Left lobe of liver (tissue), 2 donors: ENCODE data around the gene MELTF. TPM values are rescaled to one million over a fixed set of nuclear protein-coding genes. Genes with fewer than 3 reads are reported as not detected.
A peak's percentile ranks its signal among the peaks of the same experiment; 100 is the strongest.

Experiments
- ATAC-seq: fragments of 200-7000 bp; cut with Tn5 transposase; one replicate; pipeline ENCODE4 v1.9.1; 2020; ENCODE audit warnings: mild to moderate bottlenecking, moderate library complexity
- DNase-seq: peaks from one replicate; pipeline ENCODE4 v3.0.0-alpha.2; 2020; ENCODE audit warnings: low spot score
- total RNA-seq: library from RNA; stranded (reverse); gene quantifications from one replicate; pipeline ENCODE4 v1.2.1, GENCODE V29; 2021
- donor health status: DM: no; HTN: no; CAD: no; lungs with moderate emphysema.
- donor health status: DM: no; HTN: yes; CAD: no.

The MELTF gene
- total RNA-seq, 1 donor from 2014 or later = 0.70 TPM

- no peak for ATAC-seq
- DNase-seq = no peak
Measured at GRCh38 chr3:197011780-197012539, 17.7 kb downstream of the MELTF start.

DNA sequence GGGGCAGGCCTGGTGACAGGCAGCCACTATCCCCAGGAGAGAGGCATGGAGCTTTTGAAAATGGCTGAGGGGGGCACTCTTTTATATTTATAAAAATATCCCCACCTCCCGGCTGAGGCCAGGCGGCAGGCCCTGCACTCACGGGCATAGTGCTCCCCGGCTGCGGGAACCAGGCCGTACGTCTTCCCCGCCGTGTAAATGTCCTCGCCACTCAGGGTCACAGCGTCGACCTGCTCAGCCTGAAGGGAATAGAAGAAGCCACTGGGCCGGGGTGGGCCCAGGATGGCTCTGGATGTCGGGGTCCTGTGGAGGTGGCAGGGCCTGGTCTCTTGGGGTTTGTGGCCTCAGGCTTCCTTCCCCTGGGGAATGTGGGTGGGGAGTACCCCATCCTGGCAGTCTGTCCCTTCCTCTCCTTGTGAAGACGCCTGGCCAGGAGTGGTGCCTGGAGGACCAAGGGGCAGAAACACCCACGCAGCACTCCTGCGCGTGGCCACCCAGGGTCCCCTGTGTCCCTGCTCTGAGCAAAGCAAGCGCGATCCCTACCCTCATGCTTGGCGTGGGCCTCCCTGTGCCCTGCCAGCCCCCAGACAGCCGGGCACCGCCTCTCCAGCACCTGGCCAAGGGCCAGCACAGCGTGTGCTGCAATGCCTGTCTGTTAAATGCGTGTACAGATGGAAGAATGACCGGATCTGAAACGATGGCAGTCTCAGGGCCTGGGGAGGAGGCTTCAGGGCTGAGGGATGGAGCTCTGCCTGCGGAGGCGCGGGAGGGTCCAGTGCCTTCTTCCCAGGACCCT lies 18.9 kb downstream of the MELTF start:
- no peak for DNase-seq
- no peak for ATAC-seq

- ATAC-seq (no peak), DNase-seq (no peak)
Measured at GRCh38 chr3:197009532-197010019, 20.0 kb downstream of the MELTF start.

- no peak for DNase-seq
Measured at GRCh38 chr3:197008436-197009209, 21.0 kb downstream of the MELTF start.

DNA sequence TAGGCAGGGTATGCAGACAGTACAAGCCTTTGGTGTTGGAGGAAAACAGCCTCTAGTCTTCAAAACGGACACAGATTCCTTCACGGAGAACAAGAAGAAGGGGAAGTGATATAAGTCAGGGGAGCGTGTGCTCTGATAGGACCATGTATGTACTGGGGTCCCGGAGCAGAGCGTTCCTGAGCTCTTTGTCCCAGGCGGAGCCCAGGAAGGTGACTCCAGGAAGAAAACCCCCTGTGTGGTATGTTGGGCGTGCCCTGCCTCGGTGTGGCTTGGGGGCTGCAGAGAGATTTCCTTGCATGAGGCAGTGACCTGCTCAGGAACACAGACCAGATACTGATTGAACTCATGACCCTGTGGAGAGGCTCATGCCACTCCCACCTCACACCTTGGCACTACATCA lies 21.7 kb downstream of the MELTF start:
- no peak for DNase-seq
- ATAC-seq = no peak

More at GRCh38 chr3:197008436-197009209, 21.0 kb downstream of the MELTF start:
- no peak for ATAC-seq

DNA sequence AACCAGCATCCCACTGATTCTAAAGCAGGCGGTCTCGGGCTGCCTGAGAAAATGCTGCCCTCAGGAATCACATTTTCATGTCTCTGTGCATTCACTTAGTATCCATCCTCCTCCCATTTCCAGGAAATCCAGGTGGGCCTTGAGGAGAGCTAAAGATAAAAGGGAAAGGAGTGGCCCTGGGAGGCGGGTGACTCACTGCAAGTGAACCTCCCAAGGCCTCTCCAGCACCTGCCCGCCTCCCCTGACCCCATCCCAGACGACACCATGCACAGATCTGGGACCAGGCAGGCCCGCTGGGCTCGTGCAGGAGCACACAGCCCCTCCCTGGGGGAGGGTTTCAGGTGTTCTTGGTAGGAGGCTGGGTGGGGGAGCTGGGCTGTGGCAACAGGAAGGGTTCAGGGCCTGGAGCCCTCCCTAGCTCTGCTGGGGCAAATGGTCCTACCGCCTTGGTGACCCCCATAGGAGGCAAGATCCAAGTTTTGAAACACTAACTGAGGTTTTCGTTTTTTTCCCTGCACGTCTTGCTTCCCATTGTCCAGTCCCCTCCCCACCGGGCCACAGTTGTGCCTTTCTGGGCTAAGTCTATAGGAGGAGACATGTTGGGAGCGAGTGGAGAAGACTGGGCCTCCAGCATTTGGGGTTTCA lies 22.2 kb downstream of the MELTF start:
- ATAC-seq (no peak), DNase-seq (no peak)

GRCh38 chr3:197006860-197007259 lies 22.8 kb downstream of the MELTF start:
- ATAC-seq (no peak), DNase-seq (no peak)

GRCh38 chr3:197006446-197006845 lies 23.2 kb downstream of the MELTF start:
- ATAC-seq (no peak), DNase-seq (no peak)

DNA sequence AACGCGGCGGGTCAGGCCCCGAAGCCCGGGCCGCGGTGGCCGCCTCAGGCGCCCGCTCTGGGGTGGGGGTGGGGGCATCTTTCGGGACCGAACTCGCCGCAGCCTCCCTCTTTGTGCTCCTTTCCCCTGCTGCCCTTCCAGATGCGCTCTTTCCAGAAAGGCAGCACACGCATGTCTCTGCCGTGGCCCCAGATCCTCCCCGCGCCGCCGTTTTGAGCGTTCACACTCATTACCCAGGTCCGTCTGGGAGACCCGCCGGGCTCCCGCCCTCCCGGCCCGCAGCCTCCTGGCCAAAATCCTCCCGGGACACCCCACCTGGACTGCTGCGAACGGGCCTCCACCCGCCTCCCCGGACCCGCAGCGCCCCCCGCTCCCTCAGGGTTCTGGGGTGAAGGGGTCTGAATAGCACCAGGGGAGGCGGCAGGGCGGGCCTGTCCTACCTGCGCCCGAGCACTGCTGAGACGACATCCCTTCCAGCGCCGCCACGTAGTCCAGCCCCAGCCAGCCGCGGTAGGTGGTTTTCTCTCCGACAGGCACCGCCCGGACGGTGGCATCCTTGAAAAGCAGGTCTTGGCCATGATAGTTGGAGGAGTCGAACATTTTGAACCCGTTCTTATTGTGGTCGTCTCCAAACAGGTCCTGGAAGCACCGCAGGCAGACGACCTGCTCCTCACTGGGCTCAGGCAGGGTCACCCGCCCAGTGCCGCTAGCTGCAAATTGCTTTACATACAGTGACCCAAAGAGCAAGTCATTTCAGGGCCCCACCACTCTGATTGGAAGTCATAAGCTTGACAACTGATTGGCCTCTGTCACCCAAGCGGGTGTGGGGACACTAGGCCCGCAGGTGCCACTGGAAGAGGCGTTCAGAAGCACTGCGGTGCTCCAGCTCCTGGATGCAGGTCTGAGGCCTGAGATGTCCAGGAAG lies 25.9 kb downstream of the MELTF start:
- ATAC-seq (no peak), DNase-seq (no peak)

DNA sequence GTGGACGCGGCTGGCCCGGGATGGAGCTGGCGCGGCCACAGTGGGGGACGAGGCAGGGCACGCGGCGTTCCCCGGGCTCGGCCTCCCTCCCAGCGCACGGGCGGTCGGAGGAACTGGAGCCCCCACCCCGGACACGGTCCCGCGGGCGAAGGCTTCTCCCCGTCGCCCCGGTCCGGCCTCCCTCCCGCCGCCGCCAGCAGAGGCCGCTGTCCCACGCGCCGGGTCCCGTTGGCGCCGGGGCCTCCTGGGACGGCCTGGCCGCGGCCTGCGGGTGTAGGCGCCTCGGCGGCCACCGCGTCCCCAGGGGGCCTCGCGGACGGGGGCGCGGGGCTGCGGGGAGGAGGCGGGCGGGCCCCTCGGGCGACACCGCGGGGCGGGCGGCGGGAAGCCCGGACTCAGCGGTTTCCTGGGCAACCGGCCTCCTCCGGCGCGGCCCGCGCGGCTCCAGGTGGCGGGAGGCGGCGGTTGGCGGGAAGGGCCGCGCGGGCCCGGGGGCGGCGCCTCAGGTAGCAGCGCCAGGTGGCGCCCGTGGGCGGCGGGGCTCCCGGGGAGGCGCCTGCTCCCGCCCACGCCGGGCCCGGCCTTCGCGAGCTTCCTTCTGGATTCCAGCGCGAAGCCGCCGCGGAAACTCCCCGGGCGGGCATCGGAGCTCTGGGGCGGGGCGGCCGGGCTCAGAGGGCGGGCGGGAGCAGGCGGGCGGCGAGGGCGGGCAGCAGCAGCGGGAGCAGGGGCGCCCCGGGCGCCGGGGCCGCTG lies 26.7 kb downstream of the MELTF start:
- ATAC-seq = peak; percentile 94
- DNase-seq = peak; percentile 89

DNA sequence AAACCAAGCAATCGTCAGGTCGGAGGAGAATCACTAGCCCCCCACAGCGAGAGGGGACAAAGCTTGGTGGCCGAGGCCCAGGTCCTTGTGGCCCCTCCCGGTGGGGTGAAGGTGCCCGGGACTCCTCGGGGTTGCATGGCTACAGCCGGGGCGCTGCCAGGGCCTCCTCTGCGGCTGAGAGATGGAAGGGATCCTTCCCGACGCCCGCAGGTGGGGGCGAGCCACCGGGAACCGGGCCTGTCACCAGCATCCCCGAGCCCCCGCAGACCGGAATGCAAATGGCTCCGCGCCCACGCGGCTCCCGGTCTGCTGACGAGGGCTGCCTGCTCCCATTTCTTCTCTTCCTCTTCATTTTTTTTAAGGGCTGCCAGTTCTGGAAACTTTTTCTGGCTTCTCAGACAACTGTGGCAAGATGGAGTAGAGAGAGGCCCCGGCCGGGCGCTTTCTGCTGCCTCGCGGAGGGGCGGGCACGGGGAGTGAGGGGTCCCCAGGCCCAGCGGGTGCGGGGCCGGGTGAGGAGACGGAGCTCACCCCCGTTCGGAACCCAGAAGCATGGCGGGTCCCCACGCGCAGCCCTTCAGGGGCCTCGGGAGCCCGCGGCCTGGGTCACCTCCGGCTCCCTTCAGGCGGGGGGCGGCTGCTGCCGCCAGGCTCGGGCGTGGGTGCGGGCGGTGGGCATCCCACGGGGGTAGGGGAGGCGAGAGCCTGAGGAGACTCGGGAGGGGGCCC lies 27.5 kb downstream of the MELTF start:
- DNase-seq = no peak

GRCh38 chr3:197001106-197001971 lies 28.3 kb downstream of the MELTF start:
- DNase-seq (no peak), ATAC-seq (no peak)

More for the DNA sequence above, 27.5 kb downstream of the MELTF start:
- ATAC-seq = no peak

- no peak for ATAC-seq
- no peak for DNase-seq
Measured at GRCh38 chr3:197000211-197000610, 29.4 kb downstream of the MELTF start.

DNA sequence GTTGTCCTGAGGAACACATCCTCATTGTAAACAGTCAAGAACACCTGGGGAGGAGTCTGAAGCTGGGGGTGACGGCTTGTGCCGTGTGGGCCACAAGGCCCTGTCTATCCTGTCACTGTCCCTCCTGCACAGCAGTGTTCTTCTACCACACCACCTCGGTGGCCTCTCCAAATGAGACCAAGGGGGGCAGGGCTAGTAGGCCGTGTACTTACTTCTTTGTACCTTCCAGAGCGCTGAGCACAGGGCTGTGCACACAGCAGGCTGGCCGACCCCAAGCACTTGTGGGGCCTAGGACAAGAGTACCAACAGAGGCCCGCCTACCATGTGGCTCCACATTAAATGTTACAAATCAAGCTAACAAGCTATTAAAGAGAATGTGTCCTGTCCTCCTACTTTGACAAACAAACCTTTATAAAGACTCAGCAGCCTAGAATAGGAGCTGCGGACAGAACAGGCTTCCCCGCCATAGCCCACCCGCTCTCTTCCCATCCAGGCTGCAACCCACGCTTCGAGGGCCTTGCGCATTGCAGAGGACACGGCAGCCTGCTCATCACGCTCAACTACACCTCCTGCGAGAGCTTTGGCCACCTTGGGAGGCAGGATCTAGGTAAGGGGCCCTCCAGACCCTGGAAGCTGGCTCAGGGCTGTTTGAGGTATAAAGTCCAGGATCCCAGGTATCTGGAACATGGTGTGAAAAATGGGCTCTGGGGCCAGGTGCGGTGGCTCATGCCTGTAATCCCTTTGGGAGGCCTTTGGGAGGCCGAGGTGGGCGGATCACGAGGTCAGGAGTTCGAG lies 30.5 kb downstream of the MELTF start:
- no peak for ATAC-seq
- DNase-seq = no peak

GRCh38 chr3:196997311-196997710 lies 32.3 kb downstream of the MELTF start:
- ATAC-seq = no peak

DNA sequence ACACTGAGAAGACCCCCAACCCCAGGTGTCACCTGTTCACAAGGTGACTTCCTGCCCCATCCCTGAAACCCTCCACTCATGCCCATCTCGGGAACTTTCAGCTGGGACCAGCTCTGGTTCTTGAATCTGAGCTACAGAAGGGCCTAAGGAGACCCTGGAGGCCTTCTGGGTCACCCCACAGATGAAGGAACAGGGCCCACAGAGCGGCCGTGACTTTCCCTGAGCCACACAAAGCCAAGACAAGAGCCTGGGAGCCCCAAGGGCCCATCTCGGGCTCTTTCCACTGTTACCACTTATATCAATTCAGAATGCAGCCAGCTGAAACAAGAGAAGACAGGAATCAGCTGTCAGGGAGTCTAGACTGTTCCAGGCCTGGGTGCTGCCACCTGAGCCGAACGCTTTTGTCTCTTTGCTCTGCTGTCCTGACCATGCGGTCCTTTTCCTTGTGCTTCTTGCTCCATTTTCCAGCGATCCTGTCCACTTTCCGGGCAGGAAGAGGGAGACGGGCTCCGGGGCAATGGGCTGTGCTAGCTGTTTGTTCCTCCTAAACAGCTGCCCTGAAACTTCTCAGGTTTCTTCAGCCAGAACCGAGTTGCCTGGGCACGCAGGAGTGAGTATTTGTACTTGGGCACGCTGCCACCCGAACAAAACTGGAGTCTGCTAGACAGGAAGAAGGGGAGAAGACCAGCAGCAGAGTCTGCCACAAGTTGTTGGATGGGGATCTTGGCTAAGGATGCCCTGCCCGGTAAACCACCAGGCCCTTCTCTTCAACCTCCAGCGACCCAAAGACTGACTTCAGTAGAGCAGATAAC lies 33.0 kb downstream of the MELTF start:
- ATAC-seq = no peak
- DNase-seq = no peak

More at GRCh38 chr3:196997311-196997710, 32.3 kb downstream of the MELTF start:
- DNase-seq = no peak
